Parathyroid adenoma (tissue), 2 donors: ENCODE data around the gene ARL5C.

Source experiments
- H2AFZ ChIP-seq: fragments of 300-600 bp; sonication (generic); one replicate; pipeline ENCODE4 v1.7.0; 2017; ENCODE audit warnings: antibody characterized with exemption, mild to moderate bottlenecking
- H3K27ac ChIP-seq: fragments of 300-600 bp; sonication (generic); one replicate; pipeline ENCODE4 v1.7.0; 2017
- H3K27me3 ChIP-seq: fragments of 300-600 bp; sonication (generic); one replicate; pipeline ENCODE4 v1.7.0; 2017; ENCODE audit warnings: low read length; ENCODE audit not compliant: control insufficient read depth, insufficient read depth
- H3K36me3 ChIP-seq: fragments of 300-600 bp; sonication (generic); one replicate; pipeline ENCODE4 v1.7.0; 2017; ENCODE audit warnings: low read length; ENCODE audit not compliant: control insufficient read depth, insufficient read depth
- H3K4me1 ChIP-seq: fragments of 300-600 bp; sonication (generic); one replicate; pipeline ENCODE4 v1.7.0; 2017; ENCODE audit warnings: control low read depth
- H3K4me2 ChIP-seq: fragments of 300-600 bp; sonication (generic); one replicate; pipeline ENCODE4 v1.7.0; 2017; ENCODE audit warnings: low read length
- H3K4me3 ChIP-seq: fragments of 300-600 bp; sonication (generic); one replicate; pipeline ENCODE4 v1.7.0; 2017; ENCODE audit warnings: low read depth, low read length
- H3K79me2 ChIP-seq: fragments of 300-600 bp; sonication (generic); one replicate; pipeline ENCODE4 v1.7.0; 2017; ENCODE audit warnings: control low read depth
- H3K9ac ChIP-seq: fragments of 300-600 bp; sonication (generic); one replicate; pipeline ENCODE4 v1.7.0; 2017; ENCODE audit warnings: mild to moderate bottlenecking
- H3K9me3 ChIP-seq: fragments of 300-600 bp; sonication (generic); one replicate; pipeline ENCODE4 v1.7.0; 2017; ENCODE audit warnings: low read length; ENCODE audit not compliant: control insufficient read depth
- TF ChIP-seq, protein P1 (sequence below): fragments of 300-600 bp; sonication (generic); IDR thresholded peaks from one replicate; pipeline ENCODE4 v1.7.0; 2017; ENCODE audit warnings: antibody characterized with exemption, mild to moderate bottlenecking
- donor health status: primary hyperparathyroidism.

The ARL5C gene

DNA sequence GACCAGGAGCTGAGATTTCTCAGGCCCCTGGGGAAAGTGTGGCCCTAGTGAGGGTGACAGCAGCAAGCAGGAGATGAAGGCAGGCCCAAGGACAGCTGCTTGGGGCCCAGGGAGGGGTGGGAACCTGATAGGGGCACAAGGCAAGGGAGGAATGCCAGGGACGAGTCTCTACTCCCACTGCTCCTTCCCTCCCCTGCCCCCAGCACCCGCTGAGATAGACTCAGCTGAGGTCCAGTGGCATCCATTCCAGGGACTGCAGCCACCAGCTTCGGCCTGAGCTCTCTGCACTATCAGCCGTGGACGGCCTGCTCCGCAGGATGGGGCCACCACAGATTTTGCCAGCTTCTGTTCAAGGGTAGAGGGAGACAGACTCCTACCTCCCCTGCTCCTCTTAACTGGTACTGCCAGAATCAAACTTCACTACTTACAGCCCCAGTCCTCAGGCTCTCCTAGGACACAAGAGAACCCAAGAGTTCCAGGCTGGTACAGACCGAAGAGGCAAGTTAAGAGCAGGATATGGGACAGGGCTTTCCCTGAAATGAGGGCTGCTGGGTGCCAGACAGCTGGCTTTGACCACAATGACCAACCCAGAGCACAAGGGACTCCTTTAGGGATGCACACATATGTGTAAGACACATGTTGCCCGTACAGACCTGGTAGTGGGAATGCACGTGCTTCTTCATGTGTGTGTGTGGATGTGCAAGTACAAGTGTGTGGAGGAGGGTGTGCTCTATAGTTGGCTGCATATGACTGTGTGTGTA is 26.0 kb upstream of the ARL5C start:
- Histone ChIP-seq H3K36me3 (no peaks in the 10 kb centered on the region), H3K27ac (no peak overlapping the region), H2AFZ (no peak overlapping the region), H3K79me2 (no peaks in the 10 kb centered on the region), H3K4me2 (no peak overlapping the region), H3K4me1 (no peaks in the 10 kb centered on the region), H3K9me3 (no peaks in the 10 kb centered on the region), H3K9ac (no peak overlapping the region), H3K27me3 (no peaks in the 10 kb centered on the region), H3K4me3 (no peak overlapping the region)
- TF ChIP-seq, protein P1, sequence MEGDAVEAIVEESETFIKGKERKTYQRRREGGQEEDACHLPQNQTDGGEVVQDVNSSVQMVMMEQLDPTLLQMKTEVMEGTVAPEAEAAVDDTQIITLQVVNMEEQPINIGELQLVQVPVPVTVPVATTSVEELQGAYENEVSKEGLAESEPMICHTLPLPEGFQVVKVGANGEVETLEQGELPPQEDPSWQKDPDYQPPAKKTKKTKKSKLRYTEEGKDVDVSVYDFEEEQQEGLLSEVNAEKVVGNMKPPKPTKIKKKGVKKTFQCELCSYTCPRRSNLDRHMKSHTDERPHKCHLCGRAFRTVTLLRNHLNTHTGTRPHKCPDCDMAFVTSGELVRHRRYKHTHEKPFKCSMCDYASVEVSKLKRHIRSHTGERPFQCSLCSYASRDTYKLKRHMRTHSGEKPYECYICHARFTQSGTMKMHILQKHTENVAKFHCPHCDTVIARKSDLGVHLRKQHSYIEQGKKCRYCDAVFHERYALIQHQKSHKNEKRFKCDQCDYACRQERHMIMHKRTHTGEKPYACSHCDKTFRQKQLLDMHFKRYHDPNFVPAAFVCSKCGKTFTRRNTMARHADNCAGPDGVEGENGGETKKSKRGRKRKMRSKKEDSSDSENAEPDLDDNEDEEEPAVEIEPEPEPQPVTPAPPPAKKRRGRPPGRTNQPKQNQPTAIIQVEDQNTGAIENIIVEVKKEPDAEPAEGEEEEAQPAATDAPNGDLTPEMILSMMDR = no peak

DNA sequence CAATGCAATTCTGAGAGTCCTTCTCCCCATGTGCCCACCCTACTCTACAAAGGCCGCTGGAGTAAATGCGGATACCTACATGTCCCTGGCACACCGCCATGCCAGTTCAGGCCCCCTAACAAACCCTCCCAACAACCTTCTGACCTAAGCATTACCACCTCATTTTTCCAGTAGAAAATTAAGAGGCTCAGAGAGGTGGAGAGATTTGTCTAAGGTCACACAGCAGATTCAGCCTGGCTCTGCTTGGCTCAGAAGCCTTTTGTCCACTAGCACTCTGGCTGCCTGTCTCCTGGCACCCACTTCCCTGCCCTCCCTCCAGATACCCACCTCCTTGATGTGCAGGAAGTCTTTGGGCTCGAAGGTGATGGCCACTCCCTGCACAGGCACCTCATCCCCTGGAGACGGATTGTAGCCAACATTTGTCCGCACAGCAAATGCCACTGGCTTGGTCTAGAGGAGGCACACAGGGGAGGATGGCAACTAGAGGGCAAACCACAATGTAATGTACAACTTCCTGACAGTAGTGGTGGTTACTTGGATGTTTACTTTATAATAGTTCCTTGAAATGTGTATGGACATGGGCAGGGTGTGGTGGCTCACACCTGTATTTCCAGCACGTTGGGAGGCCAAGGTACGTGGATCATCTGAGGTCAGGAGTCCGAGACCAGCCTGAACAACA is 21.3 kb upstream of the ARL5C start:
- no peak overlapping the region for H3K9ac ChIP-seq
- no peaks in the 10 kb centered on the region for H3K36me3 ChIP-seq
- no peaks in the 10 kb centered on the region for H3K4me1 ChIP-seq
- H3K27ac ChIP-seq = no peak overlapping the region
- H3K4me2 ChIP-seq = no peak overlapping the region
- H3K27me3 ChIP-seq = no peaks in the 10 kb centered on the region
- no peaks in the 10 kb centered on the region for H3K79me2 ChIP-seq
- H3K9me3 ChIP-seq = no peaks in the 10 kb centered on the region
- no peak overlapping the region for H3K4me3 ChIP-seq
- TF ChIP-seq, protein P1 = no peak
- no peak overlapping the region for H2AFZ ChIP-seq

DNA sequence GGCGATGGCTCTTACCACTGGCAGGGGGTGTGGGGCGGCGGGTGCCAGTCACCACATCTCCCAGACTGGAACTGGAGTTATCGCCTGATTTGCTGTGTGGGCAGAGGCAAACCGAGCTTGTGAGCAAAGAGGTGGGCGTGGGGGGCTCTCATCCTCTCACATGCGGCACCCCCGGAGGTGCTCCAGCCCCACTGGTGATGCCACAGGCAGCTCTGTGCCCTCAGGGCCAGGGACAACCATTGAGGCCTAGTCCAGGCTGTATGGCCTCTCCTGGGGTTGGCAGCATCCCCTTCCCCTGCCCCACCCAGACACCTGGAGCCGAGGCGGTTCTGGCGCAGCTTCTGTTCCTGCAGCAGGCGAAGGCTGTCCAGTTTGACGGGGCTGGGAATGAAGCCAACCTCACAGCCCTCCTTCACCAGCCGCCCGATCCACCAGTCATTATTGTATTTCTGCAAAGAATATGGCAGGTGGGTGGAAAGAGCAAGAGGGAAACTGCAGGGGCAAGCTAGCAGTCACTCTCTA is 20.6 kb upstream of the ARL5C start:
- Histone ChIP-seq H3K4me3 (no peak overlapping the region), H3K27me3 (no peaks in the 10 kb centered on the region), H3K79me2 (no peaks in the 10 kb centered on the region), H3K4me1 (no peaks in the 10 kb centered on the region), H3K9ac (no peak overlapping the region), H3K36me3 (no peaks in the 10 kb centered on the region), H3K9me3 (no peaks in the 10 kb centered on the region), H3K27ac (no peak overlapping the region), H3K4me2 (no peak overlapping the region), H2AFZ (no peak overlapping the region)
- TF ChIP-seq, protein P1 = no peak

DNA sequence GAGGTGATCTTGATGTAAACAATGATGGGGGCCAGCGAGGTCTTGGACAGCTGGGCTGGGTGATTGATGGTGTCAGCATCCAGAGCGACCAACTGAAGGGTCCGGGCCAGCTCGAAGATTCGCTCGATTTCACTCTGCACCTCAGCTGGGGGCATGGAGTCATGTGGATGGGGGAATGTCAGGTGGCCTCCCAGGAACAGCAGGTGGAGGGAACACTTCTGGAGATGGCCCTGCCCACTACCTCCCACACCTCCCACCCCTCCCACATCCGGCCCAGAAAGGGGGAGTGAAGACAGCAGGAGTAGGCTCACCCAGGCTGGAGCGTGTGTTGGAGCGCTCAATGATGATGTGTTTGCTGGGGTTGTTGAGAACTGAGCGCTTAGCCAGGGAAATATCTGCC is 17.8 kb upstream of the ARL5C start:
- H3K36me3 ChIP-seq = no peaks in the 10 kb centered on the region
- TF ChIP-seq, protein P1 = no peak
- H3K9me3 ChIP-seq = no peaks in the 10 kb centered on the region
- H3K79me2 ChIP-seq = no peaks in the 10 kb centered on the region
- H3K27me3 ChIP-seq = no peaks in the 10 kb centered on the region
- no peak overlapping the region for H3K4me2 ChIP-seq
- no peak overlapping the region for H3K27ac ChIP-seq
- H3K9ac ChIP-seq = no peak overlapping the region
- no peak overlapping the region for H3K4me3 ChIP-seq
- no peaks in the 10 kb centered on the region for H3K4me1 ChIP-seq
- no peak overlapping the region for H2AFZ ChIP-seq
